HK-2 (cell line): Measurements from ENCODE around the gene ATIC.
A peak's percentile ranks its signal among the peaks of the same experiment; 100 is the strongest.
"Not testable (repeated sequence)": the region's sequence is repeated elsewhere in the genome, so short reads cannot be mapped to it uniquely, and the experiment has no call there.

Experiments
- DNase-seq: peaks from one replicate; pipeline ENCODE4 v3.0.0-alpha.2; 2018; ENCODE audit not compliant: unreplicated experiment

ATIC gene

DNA sequence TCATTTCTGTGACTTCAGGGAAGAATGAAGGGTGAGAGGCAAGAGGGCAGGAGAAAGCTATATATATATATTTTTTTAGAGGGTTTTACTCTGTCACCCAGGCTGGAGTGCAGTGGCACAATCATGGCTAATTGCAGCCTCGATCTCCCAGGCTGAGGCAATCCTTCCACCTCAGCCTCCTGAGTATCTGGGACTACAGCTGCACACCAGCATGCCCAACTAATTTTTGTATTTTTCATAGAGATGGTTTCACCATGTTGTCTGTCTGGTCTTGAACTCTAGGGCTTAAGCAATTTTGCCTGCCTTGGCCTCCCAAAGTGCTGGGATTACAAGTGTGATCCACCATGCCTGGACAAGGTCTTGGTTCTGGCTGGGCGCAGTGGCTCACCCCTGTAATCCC is 3.4 kb downstream of the ATIC start:
- DNase-seq: no peak

DNA sequence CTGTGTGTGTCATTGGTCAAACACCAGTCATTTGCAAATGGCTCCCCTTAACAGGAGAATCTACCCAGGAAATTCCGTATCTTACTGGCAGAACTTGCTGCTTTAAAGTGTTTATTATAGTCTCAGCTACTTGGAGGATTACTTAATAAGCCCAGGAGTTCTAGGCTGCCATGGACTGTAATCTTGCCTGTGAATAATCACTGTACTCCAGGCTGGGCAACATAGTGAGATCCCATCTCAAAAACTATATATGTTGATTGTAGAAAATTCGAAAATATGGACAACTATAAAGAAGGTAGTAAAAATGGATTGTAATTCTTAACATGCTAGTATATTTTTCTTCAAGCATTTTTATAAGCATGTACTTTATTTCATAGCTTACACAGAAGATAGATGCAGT is 4.5 kb downstream of the ATIC start:
- no peak for DNase-seq

GRCh38 chr2:215319500-215319899 is 7.6 kb downstream of the ATIC start:
- DNase-seq: no peak

- no peak for DNase-seq
Measured at GRCh38 chr2:215320102-215320501, 8.2 kb downstream of the ATIC start.

DNA sequence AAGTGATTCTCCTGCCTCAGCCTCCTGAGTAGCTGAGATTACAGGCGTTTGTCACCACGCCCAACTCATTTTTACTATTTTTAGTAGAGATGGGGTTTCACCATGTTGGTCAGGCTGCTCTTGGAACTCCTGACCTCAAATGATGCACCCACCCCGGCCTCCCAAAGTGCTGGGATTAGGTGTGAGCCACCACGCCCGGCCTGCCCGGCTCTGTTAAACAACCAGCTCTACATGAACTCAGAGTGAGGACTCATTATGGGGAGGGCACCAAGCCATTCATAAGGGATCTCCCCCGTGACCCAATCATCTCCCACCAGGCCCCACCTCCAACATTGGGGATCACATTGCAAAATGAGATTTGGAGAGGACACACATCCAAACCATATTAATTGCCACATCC is 8.8 kb downstream of the ATIC start:
- DNase-seq: no peak

GRCh38 chr2:215324811-215325210 is 13.0 kb downstream of the ATIC start:
- no peak for DNase-seq

DNA sequence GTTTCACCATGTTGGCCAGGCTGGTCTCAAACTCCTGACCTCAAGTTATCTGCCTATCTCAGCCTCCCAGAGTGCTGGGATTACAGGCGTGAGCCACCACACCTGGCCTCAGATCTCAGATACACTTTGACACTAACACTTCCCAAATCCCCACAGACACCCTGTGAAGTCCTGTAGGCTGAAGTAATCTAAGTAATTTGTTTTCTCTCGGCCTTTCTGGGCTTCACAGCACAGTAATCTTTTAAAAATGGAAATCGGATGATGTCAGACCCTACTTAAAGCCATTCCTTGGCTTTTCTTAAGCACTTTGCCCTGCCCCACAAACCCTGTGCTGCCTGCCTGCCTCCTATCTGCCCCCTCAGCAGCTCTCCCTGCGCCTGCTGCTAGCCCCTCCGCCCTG is 16.2 kb downstream of the ATIC start:
- no peak for DNase-seq

DNA sequence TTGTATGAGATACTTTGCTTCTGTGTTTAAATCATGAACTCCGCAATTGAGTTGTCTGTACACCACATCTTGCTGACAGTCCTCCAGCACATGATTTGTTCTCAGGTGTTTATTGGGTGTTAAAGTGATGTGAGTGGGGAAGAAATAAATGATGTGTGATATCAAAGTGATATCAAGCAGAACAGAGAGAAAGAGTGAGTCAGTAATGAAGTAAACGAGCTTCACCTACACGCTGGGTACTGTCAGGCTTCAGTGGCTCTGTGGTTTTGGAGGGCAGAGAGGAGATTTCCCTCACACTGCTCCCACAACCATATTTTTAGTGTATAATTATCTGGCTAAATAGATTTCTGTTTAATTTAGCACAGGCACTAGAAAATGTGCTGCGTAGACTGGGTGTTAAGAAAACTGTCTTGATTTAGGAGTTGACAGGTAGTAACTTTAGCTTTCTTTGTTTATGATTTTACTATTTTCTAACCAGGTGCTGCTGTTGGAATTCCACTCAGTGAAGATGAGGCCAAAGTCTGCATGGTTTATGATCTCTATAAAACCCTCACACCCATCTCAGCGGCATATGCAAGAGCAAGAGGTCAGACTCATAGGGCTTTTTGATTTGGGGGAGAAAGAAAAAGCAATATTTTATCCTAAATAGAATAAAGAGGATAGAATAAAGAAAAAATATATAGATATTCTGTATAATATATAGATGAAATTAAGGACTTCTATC is 21.2 kb downstream of the ATIC start:
- peak; percentile 39 for DNase-seq

- DNase-seq: no peak
Measured at GRCh38 chr2:215338883-215339679, 27.2 kb downstream of the ATIC start.

DNA sequence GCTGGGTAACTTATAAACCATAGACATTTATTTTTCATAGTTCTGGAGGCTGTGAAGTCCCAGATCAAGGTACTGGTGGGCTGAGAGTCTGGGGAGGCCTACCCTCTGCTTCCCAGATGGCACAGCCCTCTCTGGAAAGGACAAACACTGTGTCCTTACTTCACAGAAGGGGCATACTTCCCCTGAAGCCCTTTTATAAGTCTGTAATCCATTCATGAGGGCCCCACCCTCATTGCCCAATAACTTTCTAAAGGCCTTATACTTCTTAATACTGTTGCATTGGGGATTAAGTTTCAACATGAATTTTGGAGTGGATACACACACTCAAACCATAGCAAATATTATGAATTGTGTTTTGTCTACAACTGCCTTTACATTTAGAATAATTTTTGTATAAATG is 36.0 kb downstream of the ATIC start:
- no peak for DNase-seq

- DNase-seq: no peak
Measured at GRCh38 chr2:215352602-215353001, 40.7 kb downstream of the ATIC start.

DNA sequence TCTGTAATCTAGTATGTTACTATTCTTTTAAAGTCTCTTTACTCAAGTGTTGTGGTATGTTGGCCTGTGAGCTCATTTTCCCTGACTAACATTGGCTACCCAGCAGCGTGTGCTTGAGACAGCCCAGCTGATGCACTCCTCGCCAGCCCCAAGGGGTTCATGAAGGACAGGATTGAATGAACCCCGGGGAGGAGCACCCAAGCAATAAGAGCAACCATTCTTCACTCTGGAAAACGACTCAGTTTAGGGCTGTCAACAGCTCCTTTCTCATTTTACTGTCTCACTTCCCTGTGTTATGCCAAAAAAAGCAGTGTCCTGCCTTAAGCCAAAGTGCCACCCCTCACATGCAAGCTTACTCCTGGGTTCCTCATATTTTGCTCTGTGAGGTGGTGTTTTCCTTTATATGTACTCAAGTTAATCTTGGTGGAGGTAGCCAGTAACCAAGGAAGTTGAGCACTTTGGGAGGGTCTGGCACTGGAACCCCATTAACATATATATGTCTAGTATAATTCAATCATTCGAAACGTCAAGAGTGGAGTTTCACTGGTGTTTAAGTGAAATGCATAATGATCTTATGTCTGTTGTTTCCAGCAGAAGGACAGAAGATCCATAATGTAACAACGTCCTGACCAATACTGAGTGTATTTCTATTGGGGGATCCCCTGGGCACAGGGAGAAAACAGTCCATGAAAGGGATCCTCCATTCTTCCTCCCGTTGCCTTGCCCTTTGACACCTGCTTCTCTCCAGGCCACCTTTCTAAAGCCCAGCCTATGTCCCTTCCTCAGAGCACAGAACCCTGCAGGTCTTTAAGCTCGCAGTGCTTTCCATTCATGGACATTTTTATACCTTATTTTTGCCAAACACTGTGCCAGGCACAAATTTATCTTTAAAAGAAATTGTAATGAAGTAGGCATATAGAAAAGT is 43.2 kb downstream of the ATIC start:
- no peak for DNase-seq

DNA sequence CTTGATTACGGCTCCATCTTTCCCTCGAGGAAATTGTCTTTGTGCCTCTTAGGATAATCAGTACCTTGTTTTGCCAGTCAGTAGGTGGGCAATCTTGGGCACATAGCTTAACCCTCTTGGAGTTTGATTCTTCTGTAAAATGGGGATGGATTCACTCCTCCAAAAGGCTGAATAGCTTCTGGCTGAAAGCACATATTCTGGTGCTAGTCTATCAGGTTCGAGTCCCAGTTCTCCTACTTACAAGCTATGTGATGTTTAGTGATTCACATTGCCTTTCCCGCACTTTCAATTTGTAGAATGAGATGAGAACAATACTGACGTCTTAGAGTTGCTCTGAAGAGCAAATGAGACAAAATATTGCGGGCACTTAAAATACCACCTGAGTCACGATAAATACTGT is 43.9 kb downstream of the ATIC start:
- DNase-seq: no peak

DNA sequence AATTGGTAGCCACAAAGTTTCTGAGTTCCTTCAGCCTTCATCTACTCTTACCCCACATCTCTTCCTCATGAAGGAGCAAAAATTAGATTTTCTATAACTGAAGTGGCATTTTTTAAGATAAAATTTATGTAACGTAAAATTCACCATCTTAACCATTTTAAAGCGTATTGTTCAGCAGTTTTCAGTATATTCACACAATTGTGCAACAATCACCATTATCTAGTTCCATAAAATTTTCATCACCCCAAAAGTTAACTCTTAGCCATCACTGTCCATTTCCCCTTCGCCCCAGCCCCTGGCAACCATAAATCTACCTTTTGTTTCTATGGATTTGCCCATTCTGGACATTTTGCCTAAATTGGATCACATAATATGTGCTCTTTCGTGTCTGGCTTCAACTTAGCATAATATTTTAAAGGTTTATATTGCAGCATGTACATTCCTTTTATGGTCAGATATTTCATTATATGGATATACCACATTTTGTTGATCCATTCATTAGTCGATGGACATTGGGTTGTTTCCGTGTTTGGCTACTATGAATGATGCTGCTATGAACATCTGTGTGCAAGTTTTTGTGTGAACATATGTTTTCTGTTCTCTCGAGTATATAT is 44.6 kb downstream of the ATIC start:
- DNase-seq: no peak

- no peak for DNase-seq
Measured at GRCh38 chr2:215356948-215357461, 45.1 kb downstream of the ATIC start.

GRCh38 chr2:215357660-215358059 is 45.8 kb downstream of the ATIC start:
- DNase-seq: no peak

GRCh38 chr2:215358312-215358845 is 46.5 kb downstream of the ATIC start:
- DNase-seq: no peak

GRCh38 chr2:215358891-215359575 is 47.2 kb downstream of the ATIC start:
- no peak for DNase-seq

DNA sequence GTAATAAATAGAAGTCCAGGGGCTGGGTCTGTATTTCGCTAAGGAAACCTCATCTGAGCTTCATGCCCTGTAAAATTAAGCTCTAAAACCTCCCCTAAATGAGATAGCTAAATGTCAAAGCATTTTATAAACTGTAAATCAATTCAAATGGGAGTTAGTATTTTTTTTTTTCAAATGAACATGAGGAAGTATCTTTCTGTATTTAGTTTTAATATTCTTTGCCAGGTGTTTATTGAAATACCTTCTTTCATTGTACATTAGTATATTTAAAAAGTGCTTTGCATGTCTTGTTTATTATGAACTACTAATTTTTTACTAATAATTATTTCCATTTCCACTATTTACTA is 47.7 kb downstream of the ATIC start:
- no peak for DNase-seq

GRCh38 chr2:215360059-215360458 is 48.2 kb downstream of the ATIC start:
- DNase-seq: not testable (repeated sequence)

- DNase-seq: no peak
Measured at GRCh38 chr2:215360596-215360995, 48.7 kb downstream of the ATIC start.
